GM19193 (cell line): ENCODE measurements around the gene MTOR.

Experiments
- POLR2A ChIP-seq: IDR thresholded peaks from 4 replicates; pipeline ENCODE4 v1.6.1; 2011; ENCODE audit not compliant: insufficient read depth, insufficient read length; ENCODE audit errors: extremely low read depth

The MTOR gene

GRCh38 chr1:11238311-11238710, 24.0 kb downstream of the MTOR start:
- TF ChIP-seq POLR2A, result no peak

DNA sequence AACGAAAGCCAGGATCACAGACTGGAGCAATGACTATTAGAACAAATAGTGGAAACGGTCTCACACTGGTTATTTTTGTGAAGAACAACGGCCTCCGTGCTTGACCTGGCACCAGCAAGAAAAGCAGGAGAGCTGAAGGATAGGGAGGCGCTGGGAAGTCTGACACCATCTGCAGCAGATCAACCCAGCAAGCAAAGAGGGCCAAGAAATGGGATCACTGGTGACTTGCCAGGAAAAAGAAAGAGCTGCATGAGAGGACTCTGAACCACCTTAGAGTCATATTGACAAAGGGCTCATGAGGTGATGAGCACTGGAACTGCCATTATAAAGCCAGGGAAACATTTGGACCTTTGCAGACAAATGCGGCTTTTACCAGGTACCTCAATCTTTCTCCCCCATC, 25.0 kb downstream of the MTOR start:
- no peak for TF ChIP-seq POLR2A

DNA sequence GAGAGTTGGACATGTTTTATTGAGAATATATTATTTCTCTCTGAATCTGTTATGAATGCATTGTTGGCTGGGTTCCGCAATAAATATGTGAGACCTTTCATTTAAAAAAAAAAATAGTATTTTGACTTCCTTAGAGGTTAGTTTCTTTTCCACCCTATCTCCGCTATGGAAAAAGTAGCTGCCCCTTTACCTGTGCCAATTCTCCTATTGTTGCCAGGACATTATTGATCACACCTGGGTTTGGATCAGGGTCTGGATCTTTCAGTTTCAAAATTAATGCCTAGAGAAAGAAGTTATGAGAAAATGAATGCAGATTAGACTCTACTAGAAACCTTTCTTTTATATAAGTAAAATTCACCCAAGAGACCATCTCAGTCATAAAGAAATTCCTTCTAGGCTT, 29.1 kb downstream of the MTOR start:
- TF ChIP-seq POLR2A, result no peak

GRCh38 chr1:11229203-11229602, 33.1 kb downstream of the MTOR start:
- no peak for TF ChIP-seq POLR2A

GRCh38 chr1:11227106-11228077, 35.0 kb downstream of the MTOR start:
- TF ChIP-seq POLR2A, result no peak

- TF ChIP-seq POLR2A, result no peak
Measured at GRCh38 chr1:11216074-11216473, 46.3 kb downstream of the MTOR start.

DNA sequence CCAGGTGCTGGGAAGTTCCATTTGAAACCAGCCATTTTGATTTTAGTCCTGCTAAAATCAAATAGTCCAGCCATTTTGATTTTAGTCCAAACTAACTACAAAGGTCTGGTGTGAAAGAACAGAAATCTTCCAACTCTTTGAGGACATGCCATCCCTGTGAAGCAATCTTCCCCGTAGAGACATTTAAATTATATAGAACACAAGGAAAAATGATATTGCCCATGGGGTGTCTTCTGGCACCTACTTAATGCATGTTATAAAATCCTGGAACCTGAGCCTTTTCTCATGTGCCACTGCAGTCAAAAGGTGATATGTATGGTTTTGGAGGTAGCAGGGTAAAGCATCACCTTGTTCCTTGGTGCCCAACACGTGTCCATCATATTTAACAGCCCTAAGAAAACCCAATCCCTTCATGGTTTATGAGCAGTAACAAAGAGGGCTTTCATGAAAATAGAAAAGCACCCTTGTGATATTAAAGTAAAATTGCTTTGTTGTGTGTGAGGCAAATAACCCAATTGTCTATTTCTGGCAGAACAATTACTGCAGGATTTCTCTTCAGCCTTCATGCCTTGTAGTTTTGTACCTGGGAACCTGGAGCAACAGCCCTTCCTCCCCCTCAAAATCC, 46.9 kb downstream of the MTOR start:
- no peak for TF ChIP-seq POLR2A

DNA sequence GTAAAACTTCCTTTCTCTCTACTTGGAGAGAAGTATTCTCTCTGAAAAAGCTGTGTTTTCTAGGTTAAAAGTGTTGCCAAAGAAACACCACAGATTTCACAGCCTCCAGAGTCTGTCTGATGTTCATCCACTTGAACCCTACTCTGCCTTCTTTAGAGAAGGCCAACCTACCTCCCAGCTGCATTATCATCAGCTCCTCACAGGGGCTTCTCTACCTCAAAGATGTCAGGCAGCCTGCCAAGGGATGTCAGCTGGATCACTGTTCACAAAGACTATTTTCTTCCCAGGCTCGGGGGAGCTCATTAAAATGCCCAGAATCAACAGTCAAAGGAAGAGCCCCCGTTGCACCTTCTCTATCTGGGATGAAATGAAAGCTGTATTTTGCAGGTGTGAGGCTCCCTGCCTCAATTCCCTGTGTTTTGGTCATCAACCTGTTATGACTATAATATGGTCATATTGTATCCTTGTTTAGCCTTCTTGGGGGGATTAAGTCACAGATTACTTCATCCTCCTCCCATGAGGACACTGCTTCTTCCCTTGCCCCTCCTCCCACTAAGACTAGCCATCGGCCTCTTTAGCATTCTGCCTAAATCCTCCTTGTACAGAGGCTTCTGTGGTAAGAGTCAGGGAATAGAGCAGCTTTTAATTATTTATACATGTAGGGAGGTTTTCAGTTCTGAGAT, 47.5 kb downstream of the MTOR start:
- TF ChIP-seq POLR2A, result no peak

DNA sequence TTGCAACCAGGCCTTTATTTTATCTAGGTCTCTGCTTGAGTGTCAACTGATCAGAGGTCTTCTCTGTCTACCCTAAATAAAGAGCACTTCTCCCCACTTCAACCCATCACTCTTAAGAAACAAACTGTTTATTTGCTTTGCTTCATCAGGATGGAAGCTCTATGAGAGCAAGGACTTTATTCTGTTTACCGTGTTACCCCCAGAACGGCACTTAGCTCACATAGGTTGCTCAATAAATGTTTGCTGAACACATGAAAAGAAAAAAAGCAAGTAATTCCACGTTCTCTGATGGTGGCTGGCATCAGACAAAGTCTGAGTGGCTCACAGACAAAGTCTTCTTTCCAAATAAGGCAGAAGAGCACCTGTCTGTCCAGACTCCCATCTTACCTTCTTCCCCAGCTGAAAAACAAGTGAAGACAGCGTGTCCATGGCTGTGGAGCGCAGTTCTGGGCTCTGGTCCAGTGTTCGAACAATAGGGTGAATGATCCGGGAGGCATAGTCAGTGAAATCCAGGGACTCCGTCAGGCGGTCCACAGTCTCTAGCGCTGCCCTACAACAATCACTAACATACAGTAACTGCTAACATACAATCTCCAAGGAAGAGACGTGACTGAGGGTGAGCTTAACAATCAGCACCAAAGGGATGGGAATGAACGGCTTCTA, 50.3 kb downstream of the MTOR start:
- no peak for TF ChIP-seq POLR2A

DNA sequence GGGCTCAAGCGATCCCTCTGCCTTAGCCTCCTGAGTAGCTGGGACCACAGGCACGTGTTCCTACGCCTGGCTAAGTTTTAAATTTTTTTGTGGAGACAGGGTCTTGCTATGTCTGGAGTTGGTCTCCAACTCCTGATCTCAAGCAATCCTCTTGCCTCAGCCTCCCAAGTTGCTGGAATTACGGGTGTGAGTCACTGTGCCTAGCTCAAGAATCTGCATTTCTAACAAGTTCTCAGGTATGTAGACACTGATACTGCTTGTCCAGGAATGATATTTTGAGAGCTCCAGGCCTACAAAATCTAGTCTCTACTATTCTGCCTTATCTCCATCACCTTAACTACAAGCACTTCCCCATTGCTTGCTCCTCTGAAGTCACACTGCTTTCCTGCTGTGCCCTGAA, 50.9 kb downstream of the MTOR start:
- no peak for TF ChIP-seq POLR2A

- no peak for TF ChIP-seq POLR2A
Measured at GRCh38 chr1:11207898-11208611, 54.3 kb downstream of the MTOR start.

DNA sequence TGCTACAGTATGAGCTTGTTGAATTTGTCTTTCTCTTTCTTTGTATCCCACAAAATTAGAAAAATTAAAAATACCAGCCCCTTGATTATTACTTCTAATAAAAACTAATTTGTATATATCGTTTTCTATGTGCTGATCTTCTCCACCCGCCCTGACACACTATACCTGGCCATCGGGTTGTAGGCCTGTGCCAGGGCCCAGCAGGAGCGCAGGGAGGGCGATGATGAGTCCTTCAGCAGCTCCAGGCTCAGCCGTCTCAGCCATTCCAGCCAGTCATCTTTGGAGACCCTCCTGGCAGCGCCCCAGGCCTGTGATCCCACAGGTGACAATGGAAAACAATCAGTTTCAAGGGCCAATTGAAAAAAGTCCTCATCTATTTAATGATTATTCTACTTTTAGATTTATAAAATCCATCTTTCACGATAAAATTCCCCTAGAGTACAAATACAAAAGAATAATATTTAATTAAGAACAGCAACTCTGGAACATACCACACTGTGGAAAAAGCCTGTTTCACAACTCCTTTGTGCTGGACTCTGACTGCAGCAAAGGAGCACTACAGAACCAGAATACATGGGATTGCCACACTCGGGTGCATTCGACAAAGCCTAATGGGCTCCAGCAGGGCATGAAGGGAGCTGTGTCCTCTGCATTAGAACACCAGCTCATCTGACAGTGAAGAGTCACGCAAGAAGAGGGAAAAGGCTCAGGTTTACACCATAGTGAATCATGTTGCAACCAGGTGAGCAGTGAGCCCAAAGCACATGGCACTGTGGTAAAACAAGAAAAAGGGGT, 57.8 kb downstream of the MTOR start:
- TF ChIP-seq POLR2A, result no peak

GRCh38 chr1:11198851-11199594, 63.3 kb downstream of the MTOR start:
- TF ChIP-seq POLR2A, result no peak

DNA sequence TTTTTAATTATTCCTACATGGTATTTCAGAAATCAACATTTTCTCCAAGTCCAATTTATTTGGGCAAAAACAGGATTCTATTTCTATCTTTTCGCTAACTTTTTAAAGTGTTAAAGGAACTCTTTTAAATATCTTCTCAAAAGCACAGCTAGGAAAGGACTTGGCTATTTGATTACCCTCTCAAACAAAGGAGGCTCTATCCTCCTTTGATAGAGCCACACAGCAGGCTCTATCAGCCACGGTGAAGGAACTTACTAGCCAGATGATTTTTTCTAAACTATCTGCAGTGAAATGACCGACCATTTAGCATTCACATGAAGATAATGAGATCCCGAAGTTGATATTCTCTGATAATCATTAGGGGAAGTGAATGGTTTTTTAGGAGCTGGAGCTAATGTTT, 64.1 kb downstream of the MTOR start:
- TF ChIP-seq POLR2A, result no peak

DNA sequence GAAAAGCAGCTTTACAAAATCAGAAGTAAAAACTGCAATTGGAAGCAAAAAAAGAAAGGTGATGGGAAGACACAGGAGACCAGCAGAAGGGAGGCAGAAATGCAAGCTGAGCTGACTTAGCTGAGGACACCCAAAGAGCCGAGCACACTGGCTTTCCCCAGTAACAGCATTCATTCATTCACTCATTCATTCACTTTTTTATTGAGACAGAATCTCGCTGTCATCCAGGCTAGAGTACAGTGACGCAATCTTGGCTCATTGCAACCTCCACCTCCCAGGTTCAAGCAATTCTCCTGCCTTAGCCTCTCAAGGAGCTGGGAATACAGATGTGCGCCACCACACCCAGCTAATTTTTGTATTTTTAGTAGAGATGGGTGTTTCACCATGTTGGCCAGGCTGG, 65.0 kb downstream of the MTOR start:
- no peak for TF ChIP-seq POLR2A
